Esophagus squamous epithelium (tissue), 5 donors: ENCODE data around the gene TRIM43. TPM values are rescaled to one million over a fixed set of nuclear protein-coding genes. Genes with fewer than 3 reads are reported as not detected.
"Not testable (repeated sequence)": the region's sequence is repeated elsewhere in the genome, so short reads cannot be mapped to it uniquely, and the experiment has no call there.

Experiments used
- DNase-seq: peaks from one replicate; lab custom pipeline; 2025; lab: John Stamatoyannopoulos, UW
- H3K27ac ChIP-seq, 4 donors: fragments of 200-600 bp; sonication (generic); one replicate each; pipeline ENCODE4 v1.5.1; 2016 to 2019; ENCODE audit warnings: mild to moderate bottlenecking in 1 of 4
- H3K27me3 ChIP-seq, 4 donors: fragments of 200-600 bp; sonication (generic); 1 replicate in 3 of 4; 2 replicates in 1 of 4; pipeline versions ENCODE4 v1.5.1 to v1.6.0; 2017 to 2021; ENCODE audit warnings: antibody characterized with exemption in 1 of 4
- H3K36me3 ChIP-seq, 3 donors: fragments of 200-600 bp; sonication (generic); one replicate each; pipeline ENCODE4 v1.5.1; 2016 to 2019
- H3K4me1 ChIP-seq, 3 donors: fragments of 200-600 bp; sonication (generic); one replicate each; pipeline ENCODE4 v1.5.1; 2017 to 2019
- H3K4me3 ChIP-seq, 4 donors: fragments of 200-600 bp; sonication (generic); 1 replicate in 3 of 4; 2 replicates in 1 of 4; pipeline ENCODE4 v1.5.1; 2016 to 2019; ENCODE audit warnings: mild to moderate bottlenecking in 2 of 4, moderate library complexity in 1 of 4
- H3K9me3 ChIP-seq, 3 donors: fragments of 200-600 bp; sonication (generic); one replicate each; pipeline ENCODE4 v1.5.1; 2016 to 2019
- POLR2A ChIP-seq, 4 donors: fragments of 450-650 bp; IDR thresholded peaks; one replicate each; pipeline ENCODE4 v1.6.1; 2017; ENCODE audit warnings: antibody characterized with exemption in 4 of 4, mild to moderate bottlenecking in 4 of 4, moderate library complexity in 3 of 4
- WGBS, 2 donors: methylation state at CpG; one replicate each; pipeline ENCODE4 v1.1.5; 2018; 5-methylcytosine and 5-hydroxymethylcytosine counted together
- intact Hi-C: fragments of 100-400 bp; cut with DNase I; formaldehyde crosslinking; loops from one replicate; pipeline ENCODE4 v1.15.0; 2022
- total RNA-seq, 4 donors: library from RNA; depleted of rRNA; stranded (reverse); fragments of >200 nt; gene quantifications; one replicate each; pipeline ENCODE4 v1.1.0, GENCODE V29; 2016
- TF ChIP-seq, protein P1 (sequence below), 6 experiments: fragments of 450-650 bp in 4 of 6; fragments of 200-600 bp in 2 of 6; sonication (generic) in 2 of 6; IDR thresholded peaks; one replicate each; pipeline ENCODE4 v1.5.1; 2016 to 2019; ENCODE audit warnings: antibody characterized with exemption in 6 of 6, mild to moderate bottlenecking in 4 of 6, moderate library complexity in 4 of 6
- donor health status: DM: yes; HTN: yes; CAD: no.

The TRIM43 gene
- total RNA-seq, 4 donors from 2014 or later = not detected

DNA sequence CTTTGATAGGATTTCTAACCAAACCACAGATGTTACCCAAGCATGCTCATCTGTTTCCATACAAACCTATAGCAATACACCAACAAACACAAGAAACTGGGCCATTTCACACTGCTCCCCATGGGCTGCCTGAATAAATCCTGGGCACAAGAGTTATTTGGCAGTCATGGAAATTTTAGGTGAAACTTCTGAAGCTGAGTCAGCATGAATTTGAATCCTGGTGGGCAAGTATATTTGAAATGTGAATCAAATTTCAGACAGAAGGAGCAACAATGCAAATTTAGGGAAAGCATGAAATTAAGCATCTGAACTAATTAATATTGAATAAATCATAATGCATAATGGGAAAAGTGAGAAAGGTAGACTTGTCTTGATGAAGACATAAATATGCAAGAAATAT, 15.9 kb upstream of the TRIM43 start:
- intact Hi-C loops = no loop called here
- no peaks in the 10 kb centered on the region for H3K36me3 ChIP-seq
- no peak for TF ChIP-seq POLR2A (IDR thresholded peaks at IDR 0.05)
- TF ChIP-seq, protein P1, sequence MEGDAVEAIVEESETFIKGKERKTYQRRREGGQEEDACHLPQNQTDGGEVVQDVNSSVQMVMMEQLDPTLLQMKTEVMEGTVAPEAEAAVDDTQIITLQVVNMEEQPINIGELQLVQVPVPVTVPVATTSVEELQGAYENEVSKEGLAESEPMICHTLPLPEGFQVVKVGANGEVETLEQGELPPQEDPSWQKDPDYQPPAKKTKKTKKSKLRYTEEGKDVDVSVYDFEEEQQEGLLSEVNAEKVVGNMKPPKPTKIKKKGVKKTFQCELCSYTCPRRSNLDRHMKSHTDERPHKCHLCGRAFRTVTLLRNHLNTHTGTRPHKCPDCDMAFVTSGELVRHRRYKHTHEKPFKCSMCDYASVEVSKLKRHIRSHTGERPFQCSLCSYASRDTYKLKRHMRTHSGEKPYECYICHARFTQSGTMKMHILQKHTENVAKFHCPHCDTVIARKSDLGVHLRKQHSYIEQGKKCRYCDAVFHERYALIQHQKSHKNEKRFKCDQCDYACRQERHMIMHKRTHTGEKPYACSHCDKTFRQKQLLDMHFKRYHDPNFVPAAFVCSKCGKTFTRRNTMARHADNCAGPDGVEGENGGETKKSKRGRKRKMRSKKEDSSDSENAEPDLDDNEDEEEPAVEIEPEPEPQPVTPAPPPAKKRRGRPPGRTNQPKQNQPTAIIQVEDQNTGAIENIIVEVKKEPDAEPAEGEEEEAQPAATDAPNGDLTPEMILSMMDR (IDR thresholded peaks at IDR 0.05) = no peak
- no peak for DNase-seq
- H3K27me3 ChIP-seq = peaks cover 0 to 5% (median 0%) of the 10 kb centered on the region in 4 donors
- H3K4me1 ChIP-seq = no peaks in the 10 kb centered on the region
- H3K9me3 ChIP-seq = no peaks in the 10 kb centered on the region
- no peak overlapping the region for H3K27ac ChIP-seq
- H3K4me3 ChIP-seq = no peak overlapping the region

- no peak overlapping the region for H3K4me3 ChIP-seq
- no peak for DNase-seq
- H3K27ac ChIP-seq = no peak overlapping the region
- H3K4me1 ChIP-seq = no peaks in the 10 kb centered on the region
- peaks cover 0 to 2% (median 0%) of the 10 kb centered on the region in 4 donors for H3K27me3 ChIP-seq
- WGBS, 2 donors = 14 to 33% methylated on average over 1 of the region's 1 CpG
- intact Hi-C loops = no loop called here
- H3K36me3 ChIP-seq = no peaks in the 10 kb centered on the region
- TF ChIP-seq POLR2A (IDR thresholded peaks at IDR 0.05) = no peak
- TF ChIP-seq, protein P1 (IDR thresholded peaks at IDR 0.05) = no peak
- H3K9me3 ChIP-seq = no peaks in the 10 kb centered on the region
Measured at GRCh38 chr2:95578539-95578938, 13.3 kb upstream of the TRIM43 start.

GRCh38 chr2:95583545-95583944, 8.3 kb upstream of the TRIM43 start:
- intact Hi-C loops = not testable (repeated sequence)

DNA sequence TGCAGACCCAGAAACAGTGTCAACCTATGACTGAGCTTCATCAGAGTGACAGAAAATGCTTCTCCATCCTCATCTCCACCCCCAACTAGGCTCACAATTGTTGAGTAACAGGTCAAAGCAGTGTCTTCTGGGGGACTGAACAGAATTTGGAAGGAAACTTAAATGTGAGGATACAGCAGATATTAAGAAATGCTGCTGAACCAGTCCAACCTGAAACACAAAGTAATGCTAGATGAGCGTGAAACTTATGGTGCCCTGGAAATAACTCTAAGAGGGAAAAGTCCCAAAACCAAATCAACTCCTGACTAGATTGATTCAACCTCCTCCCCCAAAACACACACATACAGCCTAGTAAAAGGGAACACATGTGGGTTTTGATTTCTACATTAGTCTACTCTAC, 7.5 kb upstream of the TRIM43 start:
- H3K4me1 ChIP-seq, H3K27me3 ChIP-seq, H3K27ac ChIP-seq, DNase-seq, H3K9me3 ChIP-seq, intact Hi-C loops, H3K36me3 ChIP-seq, H3K4me3 ChIP-seq: not testable (repeated sequence)
- WGBS, 2 donors = 33 to 55% methylated on average over 1 of the region's 1 CpG

More at GRCh38 chr2:95583545-95583944, 8.3 kb upstream of the TRIM43 start:
- H3K4me3 ChIP-seq, H3K4me1 ChIP-seq, H3K9me3 ChIP-seq, H3K27ac ChIP-seq, DNase-seq, H3K36me3 ChIP-seq, H3K27me3 ChIP-seq: not testable (repeated sequence)
- WGBS, 2 donors = 74 to 90% methylated on average over 4 of the region's 4 CpGs

DNA sequence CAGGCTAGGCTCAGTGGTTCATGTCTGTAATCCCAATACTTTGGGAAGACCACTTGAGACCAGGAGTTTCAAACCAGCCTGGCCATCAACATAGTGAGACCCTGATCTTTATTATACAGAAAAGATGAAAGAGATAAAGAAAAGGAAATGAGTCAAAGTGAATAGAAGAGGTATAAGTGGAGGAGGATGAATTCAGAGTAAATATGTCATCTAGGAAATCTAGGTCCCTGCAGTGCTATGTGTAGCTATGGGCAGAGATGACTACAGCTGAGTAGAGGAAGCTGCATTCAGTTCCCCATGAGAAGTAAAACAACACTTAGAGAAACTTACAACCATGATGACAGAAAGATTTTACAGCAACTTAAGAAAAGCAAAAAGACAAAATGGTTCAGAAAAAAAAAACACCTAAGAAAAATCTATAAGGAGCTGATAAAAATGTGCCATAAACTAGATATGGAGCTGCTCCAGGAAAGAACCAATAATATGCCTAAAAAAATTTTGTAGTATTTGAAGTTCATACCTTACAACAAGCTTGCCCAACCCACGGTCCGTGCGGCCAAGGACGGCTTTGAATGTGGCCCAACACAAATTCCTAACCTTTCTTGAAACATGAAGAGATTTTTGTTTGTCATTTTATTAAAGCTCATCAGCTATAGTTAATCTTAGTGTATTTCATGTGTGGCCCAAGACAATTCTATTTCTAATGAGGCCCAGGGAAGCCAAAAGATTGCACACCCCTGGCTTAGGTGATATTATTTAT, 1.8 kb upstream of the TRIM43 start:
- H3K36me3 ChIP-seq, H3K4me1 ChIP-seq, DNase-seq, H3K27ac ChIP-seq, intact Hi-C loops, H3K9me3 ChIP-seq, H3K27me3 ChIP-seq, H3K4me3 ChIP-seq: not testable (repeated sequence)
- WGBS, 2 donors = 78 to 87% methylated on average over 4 of the region's 4 CpGs

DNA sequence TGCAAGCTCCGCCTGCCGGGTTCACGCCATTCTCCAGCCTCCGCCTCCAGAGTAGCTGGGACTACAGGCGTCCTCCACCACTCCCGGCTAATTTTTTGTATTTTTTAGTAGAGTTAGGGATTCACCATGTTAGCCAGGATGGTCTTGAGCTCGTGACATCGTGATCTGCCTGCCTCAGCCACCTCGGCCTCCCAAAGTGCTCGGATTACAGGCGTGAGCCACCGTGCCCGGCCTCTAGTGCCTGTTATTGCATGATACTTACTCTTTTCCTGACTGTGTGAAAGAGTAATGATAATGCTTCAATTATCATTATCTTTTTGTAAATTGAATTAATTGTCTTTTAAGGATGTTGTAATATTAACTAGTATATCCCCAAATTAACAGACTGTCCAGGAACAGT, 1.2 kb downstream of the TRIM43 start:
- H3K27me3 ChIP-seq, H3K27ac ChIP-seq, H3K4me1 ChIP-seq, DNase-seq, H3K9me3 ChIP-seq, H3K4me3 ChIP-seq, H3K36me3 ChIP-seq, intact Hi-C loops: not testable (repeated sequence)
- 85 to 86% methylated on average over 13 of the region's 13 CpGs for WGBS, 2 donors

- 50 to 51% methylated on average over 2 of the region's 2 CpGs for WGBS, 2 donors
- DNase-seq, H3K27ac ChIP-seq, H3K36me3 ChIP-seq, H3K4me1 ChIP-seq, intact Hi-C loops, H3K27me3 ChIP-seq, H3K9me3 ChIP-seq, H3K4me3 ChIP-seq: not testable (repeated sequence)
Measured at GRCh38 chr2:95595012-95595411, 3.2 kb downstream of the TRIM43 start.

DNA sequence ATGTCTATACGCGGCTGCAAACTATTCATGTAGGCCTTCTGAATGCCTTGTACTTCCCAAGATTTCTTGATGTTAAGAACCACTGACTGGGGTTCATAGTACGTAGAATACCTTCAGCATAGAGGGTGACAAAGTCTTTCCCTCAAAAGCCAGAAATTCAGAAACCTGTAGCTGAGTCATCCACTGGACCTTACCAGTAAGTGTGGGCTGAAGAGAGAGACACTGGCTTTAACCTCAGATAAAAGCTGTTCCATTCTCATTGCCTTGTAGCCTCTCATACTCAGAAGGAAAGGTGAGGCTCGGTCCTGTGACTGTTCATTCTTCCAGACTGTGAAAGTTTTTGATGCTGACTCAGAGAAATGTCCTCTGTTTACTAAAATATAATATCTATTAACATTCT, 9.5 kb downstream of the TRIM43 start:
- H3K4me1 ChIP-seq, H3K27me3 ChIP-seq, H3K9me3 ChIP-seq, DNase-seq, H3K4me3 ChIP-seq, H3K27ac ChIP-seq, H3K36me3 ChIP-seq, intact Hi-C loops: not testable (repeated sequence)
- WGBS, 2 donors = no CpG with 5 or more reads among the region's 4 CpGs

DNA sequence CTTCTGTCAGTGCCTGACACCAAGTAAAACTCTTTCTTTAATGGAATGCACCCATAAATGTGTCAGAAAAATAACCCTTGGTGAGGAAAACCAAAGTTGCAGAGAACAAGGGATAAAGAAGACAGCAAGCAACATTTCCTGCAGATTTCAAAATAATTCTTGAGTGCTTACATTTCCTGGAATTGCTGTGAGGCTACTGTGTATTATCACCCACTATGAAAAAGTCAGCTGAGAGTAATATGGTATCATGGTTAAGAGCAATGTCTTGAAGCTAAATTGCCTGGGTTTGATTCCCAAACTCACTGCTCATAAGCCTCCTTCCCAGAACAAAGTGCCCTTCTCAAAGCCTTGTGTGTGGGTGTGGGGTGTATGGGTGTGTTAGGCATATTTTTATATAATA, 10.3 kb downstream of the TRIM43 start:
- DNase-seq, H3K27me3 ChIP-seq, H3K4me1 ChIP-seq, H3K4me3 ChIP-seq, H3K36me3 ChIP-seq, intact Hi-C loops, H3K9me3 ChIP-seq, H3K27ac ChIP-seq: not testable (repeated sequence)

DNA sequence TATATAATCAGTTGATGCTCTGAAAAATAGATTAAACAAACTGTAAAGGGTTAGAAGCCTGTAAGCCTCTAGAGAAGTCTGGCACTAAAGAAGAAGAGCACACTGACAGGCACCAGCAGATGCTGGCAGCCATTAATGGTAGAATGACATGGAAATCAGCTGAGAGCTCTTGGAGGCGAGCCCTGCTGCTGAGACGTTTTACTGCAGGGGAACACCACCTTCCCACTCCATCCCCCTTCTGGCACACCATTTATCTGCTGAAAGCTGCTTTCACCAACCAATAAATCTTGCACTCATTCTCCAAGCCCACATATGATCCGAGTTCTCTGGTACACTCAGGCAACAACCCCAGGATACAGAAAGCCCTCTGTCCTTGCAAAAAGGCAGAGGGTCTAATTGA, 16.6 kb downstream of the TRIM43 start:
- H3K4me1 ChIP-seq, H3K36me3 ChIP-seq, DNase-seq, H3K9me3 ChIP-seq, H3K27ac ChIP-seq, H3K4me3 ChIP-seq, H3K27me3 ChIP-seq, intact Hi-C loops: not testable (repeated sequence)
- WGBS, 2 donors = no CpG with 5 or more reads among the region's 3 CpGs

- DNase-seq, H3K4me1 ChIP-seq, intact Hi-C loops, H3K27me3 ChIP-seq, H3K36me3 ChIP-seq, H3K9me3 ChIP-seq, H3K27ac ChIP-seq, H3K4me3 ChIP-seq: not testable (repeated sequence)
- WGBS, 2 donors = no CpG with 5 or more reads among the region's 2 CpGs
Measured at GRCh38 chr2:95609764-95610163, 18.0 kb downstream of the TRIM43 start.
